Femur (tissue), 1 donor: Measurements from ENCODE around the gene PTGR1.
"Not testable (repeated sequence)": the region's sequence is repeated elsewhere in the genome, so short reads cannot be mapped to it uniquely, and the experiment has no call there.

ENCODE experiments used
- DNase-seq: peaks from one replicate; pipeline ENCODE4 v3.0.0-alpha.2; 2017

Gene PTGR1

DNA sequence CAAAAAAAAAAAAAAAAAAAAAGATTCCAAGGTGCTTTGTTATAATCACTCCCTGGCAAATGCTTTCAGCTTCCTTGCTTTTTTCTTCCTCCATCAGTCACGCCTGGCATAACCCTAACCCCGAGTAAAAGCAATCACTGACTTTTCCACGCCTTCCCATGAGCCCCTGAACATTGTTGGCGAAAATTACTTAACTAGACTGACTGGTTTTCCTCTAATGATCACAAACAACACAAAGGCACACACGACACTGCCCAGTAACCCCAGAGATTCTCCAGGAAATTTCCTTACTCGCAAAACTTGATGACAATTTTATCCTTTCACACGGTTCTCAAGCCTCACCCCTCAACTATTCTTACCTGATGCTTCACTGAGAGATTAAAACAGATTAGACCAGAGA, 11.4 kb upstream of the PTGR1 start:
- no peak for DNase-seq

DNA sequence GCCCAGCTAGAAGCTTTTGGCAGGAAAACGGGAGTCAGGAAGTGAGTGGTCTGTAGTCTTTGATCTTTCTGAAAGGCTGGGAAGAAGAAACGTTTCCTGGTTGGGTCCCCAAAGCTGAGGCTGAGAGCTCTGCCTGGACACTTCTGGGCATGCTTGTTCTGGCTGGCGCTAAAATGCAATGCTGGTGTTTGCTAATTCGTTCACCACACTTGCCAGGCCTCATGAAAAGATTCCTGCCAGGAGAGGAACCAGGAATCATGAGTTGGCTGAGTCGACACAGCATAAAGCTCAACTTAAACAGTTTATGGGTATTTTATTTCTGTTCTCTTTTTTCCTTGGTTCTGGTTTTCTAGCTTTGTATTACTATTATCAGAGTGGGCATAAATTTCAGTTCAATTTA, 10.7 kb upstream of the PTGR1 start:
- DNase-seq: no peak

DNA sequence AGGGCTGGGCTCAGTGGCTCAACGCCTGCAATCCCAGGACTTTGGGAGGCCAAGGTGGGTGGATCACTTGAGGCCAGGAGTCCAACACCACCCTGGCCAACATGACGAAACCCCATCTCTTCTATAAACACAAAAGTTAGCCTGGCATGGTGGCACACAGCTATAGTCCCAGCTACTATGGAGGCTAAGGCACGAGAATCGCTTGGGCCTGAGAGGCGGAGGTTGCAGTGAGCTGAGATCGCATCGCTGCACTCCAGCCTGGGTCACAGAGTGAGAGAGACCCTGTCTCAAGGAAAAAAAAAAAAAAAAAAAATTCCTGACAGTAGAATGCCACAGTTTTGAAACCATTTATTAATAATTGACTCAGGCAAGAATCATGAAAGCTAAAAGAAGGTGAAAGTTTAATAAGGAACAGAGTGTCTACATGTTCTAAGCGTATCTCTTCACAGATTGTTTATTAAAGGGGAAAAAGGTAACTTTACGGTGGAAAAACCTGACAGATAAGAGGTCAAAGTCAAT, 5.7 kb upstream of the PTGR1 start:
- DNase-seq: no peak

DNA sequence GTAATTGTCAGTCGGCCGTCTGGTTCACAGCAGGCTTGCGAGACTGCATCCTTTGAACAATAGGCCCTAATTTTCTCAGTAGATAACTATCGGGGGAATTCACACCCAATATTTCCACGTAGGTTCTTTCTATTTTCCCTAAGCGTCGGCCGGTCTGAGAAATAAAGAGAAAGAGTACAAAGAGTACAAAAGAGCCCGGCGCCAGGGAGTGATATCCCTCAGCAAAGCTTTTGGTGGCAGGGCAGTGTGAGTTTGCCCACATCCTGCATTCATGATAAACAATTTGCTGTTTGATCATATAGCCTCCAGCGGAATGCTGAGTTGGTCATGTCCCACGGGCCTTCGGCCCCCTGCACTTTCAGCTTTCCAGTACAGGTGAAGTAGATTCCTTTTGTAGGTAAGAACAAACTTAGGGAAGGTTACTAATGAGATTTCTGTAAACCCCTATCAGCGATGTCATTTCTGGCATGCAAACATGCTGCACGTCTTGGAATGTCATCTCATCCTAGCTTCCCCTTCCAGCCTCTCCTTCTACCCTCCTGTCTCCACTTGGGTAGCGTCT, 4.7 kb upstream of the PTGR1 start:
- DNase-seq: no peak

DNA sequence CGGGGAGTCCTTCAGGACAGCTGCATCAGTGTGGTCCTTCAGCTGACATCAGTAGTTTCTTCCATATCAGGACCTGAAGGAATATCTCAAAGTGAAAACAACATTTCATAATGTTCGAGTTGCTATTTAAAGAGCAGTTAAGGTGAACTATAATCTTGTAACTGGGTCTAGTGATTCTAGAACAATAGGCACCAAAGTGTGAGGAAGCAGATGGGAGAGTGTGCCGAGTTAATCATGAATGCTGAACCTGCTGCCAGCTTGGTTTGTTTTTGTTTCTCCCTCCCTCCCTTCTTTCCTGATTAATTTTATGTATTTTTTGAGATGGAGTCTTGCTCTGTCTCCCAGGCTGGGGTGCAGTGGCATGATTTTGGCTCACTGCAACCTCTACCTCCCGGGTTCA, 3.6 kb upstream of the PTGR1 start:
- no peak for DNase-seq

DNA sequence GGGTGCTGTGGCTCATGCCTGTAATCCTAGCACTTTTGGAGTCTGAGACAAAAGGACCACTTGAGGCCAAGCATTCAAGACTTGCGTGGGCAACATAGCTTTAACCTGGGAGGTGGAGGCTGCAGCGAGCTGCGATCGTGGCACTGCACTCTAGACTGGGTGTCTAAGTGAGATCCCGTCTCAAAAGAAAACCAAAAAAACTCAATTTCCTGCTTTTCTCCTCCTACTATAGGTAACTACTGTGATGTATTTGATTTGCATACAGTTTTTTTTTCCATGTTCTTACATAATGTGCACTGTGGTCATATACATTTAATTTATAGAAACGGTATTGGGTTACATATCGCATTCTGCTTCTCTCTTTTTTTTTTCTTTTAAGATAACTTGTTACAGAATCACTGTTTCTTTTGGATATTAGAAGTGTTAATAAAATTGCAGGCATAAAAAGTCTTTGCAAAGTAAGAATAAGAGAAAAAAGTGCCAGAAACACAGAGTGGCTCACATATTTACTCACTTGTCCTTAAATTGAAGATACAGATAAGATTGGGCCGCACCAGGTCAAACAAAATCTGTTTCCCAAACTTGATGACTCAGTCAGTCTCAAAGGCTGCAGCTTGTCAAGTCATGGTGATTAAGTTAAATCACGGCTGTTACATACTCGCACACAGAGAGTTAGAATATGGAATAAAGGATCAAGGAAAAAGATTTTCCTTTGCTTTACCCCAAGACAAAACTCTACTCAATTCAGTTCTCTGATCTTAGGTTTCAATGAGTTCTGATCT, 2.0 kb upstream of the PTGR1 start:
- DNase-seq: no peak

DNA sequence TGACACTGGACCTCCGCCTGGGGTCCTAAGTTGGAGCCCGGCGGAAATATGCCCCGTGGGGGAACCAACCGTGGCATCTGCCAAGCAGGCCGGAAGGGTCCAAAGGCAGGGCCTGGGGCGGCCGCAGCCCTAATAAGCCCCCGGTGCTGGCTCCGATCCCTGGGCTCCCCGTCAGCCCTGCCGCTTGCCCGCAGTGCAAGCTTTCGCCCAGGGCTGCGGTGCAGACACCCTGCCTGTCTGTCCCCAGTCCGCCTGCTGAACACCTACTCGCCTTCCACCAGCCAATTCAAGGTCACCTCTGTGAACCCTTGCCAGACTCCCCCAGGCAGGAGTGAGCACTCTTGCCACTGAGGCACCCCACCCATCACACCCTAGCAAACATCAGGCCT, 502 bp upstream of the PTGR1 start:
- no peak for DNase-seq

DNA sequence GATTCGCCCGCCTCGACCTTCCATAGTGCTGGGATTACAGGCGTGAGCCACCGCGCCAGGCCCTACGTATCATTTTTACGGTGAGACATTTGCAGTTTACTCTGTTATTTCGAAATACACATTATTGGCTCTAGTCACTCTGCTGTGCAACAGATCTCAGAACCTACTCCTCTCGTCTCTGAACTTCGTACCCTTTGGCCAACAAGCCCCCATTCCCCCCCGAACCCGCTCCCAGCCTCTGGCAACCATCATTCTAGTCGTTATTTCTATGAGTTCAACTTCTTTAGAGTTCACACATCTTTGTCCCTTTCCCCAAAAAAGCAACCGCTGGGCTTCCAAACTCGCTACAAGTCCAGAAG, 735 bp downstream of the PTGR1 start:
- peak; percentile 41 for DNase-seq

DNA sequence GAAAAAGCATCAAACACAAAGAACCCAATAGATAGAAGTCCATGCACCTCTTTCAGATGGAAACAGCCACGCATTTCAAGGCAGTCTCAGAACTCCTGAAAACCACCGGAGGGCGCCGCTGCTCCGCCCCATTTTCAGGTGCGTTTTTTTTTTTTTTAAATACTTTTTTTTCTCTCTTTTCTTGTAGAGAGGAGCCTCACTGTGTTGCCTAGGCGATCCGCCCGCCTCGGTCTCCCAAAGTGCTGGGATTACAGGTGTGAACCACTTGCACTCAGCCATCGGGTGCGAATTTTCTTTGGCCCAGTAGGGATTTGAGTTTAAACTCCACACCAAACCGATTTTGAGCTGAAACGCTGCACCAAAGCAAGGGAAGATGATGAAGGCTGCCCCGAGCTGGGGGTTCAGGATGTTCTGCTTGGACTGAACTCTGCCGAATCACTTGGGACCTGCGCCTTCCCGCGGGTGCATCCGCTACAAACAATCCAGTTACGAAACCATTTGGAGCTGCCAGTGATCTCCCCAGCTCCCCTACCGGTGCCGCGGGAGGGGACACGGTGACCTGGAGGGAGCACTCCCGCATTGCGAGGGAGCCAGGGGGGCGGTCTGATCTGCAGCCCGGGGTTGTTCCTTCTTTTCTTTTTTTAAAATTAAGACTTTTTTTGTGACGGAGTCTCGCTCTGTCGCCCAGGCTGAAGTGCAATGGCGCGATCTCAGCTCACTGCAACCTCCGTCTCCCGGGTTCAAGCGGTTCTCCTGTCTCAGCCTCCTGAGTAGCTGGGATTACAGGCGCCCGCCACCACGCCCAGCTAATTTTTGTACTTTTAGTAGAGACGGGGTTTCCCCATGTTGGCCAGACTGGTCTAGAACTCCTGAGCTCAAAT, 1.4 kb downstream of the PTGR1 start:
- DNase-seq: peak; percentile 70

DNA sequence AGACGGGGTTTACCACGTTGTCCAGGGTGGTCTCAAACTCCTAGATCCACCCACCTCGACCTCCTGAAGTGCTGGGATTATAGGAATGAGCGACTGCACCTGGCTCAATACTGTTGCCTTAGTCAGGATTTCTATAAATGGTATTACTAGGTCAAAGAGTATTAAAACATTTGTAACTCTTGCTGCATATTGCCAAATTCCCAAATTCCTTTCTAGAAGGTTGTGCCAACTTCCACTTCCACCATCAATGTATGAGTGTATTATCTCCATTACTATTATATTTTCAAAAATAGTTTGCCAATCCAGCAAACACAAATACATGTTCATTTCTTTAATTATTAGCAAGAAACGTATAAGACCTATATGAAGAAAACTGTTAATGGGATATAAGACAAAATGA, 10.6 kb downstream of the PTGR1 start:
- DNase-seq: no peak

DNA sequence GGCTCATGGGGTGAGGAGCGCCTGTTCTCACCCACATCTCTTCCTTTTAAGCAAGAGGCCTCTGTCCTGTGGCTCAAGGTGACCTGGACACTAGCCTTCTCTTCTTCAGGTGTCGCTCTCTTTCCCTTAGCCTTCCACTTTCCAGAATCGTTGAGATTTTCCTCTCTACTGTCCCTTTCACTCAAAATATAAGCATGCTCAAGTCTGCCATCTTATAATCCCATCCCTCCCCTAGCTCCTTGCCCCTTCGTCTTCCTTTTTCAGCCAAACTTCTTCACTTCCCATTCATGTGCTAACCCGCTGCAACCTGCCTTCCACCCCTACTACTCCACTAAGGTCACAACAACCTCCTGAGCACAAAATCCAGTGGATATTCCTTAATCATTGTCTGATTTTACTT, 13.1 kb downstream of the PTGR1 start:
- DNase-seq: no peak

DNA sequence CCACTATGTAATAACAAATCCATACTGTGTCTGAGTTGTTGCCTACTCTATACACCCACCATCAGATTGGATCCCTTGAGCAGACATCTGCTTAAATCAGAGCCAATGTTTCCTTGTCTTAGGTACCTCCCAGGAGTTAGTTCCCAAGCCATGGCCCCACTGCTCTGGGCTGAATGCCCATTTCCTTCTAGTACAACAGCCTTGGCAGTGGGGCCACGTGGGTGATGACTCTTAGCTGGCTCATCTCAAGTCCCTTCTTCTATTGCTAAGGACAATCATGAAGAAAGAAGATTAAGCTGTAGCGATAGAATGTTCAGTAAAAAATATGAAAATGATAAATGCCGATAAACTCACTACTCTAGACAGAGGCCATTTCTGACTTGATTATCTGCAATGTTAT, 16.6 kb downstream of the PTGR1 start:
- DNase-seq: no peak

DNA sequence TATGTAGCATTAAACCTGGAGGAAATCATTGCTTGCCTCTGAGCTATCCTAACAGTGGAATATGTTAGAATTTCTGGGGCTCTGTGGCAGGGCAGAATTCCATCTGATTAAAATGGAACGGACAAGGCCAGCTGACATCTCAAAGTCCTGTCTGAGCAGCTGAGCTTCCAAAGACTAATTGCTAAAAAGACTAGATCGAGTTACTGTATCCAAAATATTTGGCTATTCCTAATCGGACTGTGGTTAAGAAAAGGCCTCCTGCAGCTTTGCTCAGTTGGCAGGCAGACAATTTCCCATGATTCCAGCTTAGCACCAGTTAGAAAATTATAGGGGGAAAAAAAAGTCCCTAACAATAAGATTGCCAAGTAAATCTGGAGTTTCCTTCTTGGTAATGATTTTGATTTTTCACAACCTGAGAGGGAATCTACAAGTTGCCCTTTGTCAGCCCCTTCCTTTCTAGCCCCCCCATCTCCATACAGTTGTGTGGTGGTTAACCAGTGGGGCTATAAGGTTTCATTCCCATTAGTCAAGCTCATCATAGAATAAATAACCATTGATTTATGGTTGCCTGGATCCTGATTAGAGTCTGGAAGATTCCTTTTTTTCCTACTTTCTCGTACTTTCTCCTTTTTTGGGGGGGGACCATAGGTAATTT, 26.4 kb downstream of the PTGR1 start:
- DNase-seq: peak; percentile 68

DNA sequence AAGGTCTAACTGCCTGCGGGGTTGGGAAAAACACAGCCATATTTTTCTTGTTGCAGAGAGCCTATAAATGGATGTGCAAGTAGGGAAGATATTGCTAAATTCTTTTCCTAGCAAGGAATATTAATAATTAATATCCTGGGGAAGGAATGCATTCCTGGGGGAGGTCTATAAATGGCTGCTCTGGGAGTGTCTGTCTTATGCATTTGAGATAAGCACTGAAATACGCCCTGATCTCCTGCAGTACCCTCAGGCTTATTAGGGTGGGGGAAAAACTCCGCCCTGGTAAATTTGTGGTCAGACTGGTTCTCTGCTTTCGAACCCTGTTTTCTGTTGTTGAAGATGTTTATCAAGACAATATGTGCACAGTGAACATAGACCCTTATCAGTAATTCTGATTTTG, 31.3 kb downstream of the PTGR1 start:
- not testable (repeated sequence) for DNase-seq

DNA sequence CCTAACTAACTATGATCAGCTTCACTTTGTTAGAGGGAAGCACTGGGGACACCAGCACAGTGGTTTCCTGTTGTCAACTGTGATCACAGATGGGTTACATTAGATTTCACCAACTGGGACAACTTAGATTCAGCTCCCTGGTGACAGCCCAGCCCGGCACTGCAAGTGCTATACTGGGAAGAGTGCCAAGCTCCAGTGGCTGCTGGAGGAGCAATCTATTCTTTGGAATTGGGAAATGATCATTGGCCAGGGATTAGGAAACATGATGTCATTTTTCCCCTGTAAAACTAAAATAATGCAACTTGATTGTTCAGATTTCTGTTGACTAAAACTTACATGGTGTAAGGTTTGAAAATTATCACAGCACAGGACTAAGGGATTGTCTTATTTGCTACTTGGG, 33.2 kb downstream of the PTGR1 start:
- peak; percentile 21 for DNase-seq

DNA sequence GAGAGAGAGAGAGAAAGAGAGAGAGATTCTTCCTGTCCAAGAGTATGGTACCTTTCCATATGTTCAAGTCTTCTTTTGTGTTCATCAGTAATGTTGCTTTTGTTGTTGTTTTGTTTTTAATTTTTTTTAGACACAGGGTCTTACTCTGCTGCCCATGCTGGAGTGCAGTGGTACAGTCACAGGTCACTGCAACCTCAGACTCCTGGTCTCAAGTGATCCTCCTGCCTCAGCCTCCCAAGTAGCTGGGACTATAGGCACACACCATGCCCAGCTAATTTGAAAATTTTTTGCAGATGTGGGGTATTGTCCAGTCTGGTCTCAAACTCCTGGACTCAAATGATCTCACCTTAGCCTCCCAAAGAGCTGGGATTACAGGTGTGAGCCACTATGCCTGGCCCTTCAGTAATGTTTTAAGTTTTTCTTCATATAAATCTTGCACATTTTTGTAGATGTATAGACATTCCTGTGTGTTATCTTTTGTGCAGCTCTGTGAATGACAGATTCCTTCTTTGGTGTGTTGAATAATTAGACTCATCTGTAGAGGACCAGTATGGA, 38.2 kb downstream of the PTGR1 start:
- DNase-seq: no peak

DNA sequence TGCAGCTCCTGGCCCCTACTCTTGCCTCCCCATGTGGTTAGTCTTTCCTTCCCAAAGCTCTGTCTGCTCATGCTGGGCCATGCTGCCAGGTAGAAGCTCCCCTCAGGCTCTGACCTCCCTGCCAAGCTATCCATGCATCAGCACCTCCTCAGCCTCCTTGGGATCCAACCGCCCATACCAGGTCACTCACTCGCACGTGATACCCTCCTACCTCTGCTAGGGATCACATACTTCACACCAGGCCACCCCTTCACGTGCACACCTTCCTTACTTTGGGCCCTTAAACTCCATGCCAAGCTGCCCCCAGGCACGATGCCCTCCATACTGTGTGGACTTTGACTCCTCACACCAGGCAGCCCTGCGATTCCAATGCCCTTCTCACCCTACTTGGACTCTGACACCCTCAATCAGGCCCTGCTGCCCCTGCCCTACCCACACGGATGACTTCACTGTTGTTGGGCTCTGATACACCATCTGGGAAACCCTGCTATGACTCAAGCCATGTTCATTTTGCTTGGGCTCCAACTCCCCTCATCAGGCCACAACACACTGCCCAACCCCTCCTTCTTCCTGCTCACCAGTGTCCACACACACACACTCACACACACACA, 40.3 kb downstream of the PTGR1 start:
- no peak for DNase-seq

DNA sequence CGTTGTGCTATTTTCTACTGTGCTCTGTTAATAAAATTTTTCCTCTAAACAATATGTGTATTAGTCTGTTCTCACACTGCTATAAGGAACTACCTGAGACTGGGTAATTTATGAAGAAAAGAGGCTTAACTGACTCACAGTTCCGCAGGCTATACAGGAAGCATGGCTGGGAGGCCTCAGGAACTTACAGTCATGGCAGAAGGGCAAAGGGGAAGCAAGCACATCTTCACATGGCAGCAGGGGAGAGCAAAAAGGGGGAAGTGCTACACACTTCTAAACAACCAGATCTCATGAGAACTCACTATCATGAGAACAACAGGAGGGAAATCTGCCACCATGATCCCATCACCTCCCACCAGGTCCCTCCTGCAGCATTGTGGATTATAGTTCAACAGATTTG, 44.0 kb downstream of the PTGR1 start:
- not testable (repeated sequence) for DNase-seq

DNA sequence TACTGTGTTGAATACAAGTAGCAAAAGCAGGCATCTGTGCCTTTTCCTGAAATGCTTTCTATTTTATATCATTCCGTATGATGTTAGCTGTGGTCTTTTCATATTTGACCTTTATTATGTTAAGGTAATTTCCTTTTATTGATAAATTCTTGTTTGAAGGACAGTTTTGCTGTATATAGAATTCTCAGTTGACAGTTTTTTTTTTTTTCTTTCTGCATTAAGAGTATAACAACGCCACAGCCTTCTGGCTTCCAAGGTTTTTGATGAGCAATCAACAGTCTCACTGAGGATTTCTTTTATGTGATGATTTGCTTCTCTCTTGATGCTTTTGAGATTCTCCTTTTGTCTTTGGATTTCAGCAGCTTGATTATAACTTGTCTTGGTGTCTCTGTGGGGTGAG, 50.8 kb downstream of the PTGR1 start:
- DNase-seq: no peak

DNA sequence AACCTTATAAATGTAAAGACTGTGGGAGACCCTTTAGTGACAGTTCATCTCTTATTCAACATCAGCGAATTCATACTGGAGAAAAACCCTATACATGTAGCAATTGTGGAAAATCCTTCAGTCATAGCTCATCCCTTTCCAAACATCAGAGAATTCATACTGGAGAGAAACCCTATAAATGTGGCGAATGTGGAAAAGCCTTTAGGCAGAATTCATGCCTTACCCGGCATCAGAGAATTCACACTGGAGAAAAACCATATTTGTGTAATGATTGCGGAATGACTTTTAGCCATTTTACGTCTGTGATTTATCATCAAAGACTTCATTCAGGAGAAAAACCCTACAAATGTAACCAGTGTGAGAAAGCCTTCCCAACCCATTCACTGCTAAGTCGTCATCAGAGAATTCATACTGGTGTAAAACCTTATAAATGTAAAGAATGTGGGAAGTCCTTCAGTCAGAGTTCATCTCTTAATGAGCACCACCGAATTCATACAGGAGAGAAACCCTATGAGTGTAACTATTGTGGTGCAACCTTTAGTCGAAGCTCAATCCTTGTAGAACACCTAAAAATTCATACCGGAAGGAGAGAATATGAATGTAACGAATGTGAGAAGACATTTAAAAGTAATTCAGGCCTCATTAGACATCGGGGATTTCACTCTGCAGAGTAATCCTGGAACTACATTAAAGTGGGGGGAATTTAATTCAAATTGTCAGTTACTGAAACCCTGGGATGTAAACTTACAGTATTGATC, 56.8 kb downstream of the PTGR1 start:
- no peak for DNase-seq

DNA sequence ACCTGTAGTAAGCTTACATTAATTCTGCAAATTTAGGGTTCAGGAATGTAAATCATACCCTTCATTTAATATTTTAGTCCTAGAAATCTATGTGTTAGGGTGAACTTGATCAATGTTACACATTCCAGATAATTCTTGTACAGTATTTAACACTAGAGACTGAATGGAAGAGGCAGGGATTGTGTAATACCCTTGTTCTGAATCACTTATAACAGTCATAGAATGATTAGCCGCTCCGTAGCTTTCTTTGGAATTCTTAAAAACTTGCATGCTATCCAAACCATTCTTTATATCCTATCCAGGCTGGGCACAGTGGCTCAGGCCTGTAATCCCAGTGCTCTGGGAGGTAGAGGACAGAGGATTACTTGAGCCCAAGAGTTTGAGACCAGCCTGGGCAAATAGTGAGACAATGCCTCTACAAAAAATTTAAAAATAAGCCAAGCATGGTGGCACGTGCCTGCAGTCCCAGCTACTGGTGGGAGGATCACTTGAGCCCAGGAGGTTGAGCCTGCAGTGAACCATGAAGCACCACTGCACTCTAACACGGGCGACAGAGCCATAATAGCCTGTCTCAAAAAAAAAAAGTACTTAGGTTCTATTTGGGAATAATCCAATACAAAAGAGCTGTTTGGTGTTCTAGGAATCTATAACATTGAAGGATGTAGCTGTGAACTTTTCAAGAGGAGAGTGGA, 66.2 kb downstream of the PTGR1 start:
- no peak for DNase-seq
